Stimulated activated CD8-positive, alpha-beta memory T cell treated with anti-CD3 and anti-CD28 coated beads, Interleukin-12 subunit alpha, Interleukin-12 subunit beta, amount 100 ng/mL, for 1 hour (primary cell): ENCODE measurements around the gene RTEL1.
"Not testable (repeated sequence)": the region's sequence is repeated elsewhere in the genome, so short reads cannot be mapped to it uniquely, and the experiment has no call there.

Experiments
- DNase-seq: peaks from one replicate; pipeline ENCODE4 v3.0.0-alpha.2; 2020; ENCODE audit warnings: low read depth

Gene RTEL1

DNA sequence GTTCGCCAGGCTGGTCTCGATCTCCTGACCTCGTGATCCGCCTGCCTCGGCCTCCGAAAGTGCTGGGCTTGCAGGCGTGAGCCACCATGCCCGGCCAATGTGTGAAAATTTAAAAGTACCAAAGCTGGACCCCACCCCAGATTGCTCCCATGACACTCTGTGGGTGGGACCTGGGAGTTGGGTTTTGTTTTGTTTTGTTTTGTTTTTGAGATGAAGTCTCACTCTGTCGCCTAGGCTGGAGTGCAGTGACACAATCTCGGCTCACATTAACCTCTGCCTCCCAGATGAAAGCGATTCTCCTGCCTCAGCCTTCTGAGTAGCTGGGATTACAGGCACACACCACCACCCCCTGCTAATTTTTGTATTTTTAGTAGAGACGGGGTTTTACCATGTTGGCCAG, 13.6 kb downstream of the RTEL1 start:
- not testable (repeated sequence) for DNase-seq

DNA sequence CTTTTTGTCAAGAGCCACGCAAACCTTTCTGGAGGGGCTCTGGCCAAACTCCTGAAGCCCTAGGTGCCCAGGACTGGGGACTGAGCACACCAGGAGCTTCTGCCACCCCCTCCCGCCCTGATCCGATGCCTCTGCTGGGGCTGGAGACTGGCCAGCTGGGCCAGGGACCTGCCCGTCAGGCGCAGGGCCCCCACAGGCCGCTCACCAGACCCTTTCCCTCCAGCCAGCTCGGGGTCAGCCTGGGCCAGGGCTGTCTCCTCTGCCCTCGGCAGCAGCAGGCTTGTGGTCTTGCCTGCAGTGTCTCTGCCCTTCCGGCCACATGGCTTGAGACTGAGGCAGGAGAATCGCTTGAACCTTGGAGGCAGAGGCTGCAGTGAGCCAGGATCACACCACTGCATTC, 14.6 kb downstream of the RTEL1 start:
- DNase-seq = no peak

DNA sequence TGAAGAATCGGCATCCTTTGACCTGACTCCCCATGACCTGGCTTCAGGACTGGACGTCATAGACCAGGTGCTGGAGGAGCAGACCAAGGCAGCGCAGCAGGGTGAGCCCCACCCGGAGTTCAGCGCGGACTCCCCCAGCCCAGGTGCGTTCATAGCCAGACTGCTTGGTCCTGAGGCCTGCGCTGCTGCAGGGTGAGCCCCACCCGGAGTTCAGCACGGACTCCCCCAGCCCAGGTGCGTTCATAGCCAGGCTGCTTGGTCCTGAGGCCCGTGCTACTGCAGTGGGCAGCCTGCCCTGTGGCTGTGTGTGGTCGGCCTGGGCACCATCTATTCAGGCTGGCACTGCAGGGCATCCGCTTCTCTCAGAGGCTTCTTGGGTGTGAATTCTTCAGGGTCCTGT, 15.8 kb downstream of the RTEL1 start:
- no peak for DNase-seq

DNA sequence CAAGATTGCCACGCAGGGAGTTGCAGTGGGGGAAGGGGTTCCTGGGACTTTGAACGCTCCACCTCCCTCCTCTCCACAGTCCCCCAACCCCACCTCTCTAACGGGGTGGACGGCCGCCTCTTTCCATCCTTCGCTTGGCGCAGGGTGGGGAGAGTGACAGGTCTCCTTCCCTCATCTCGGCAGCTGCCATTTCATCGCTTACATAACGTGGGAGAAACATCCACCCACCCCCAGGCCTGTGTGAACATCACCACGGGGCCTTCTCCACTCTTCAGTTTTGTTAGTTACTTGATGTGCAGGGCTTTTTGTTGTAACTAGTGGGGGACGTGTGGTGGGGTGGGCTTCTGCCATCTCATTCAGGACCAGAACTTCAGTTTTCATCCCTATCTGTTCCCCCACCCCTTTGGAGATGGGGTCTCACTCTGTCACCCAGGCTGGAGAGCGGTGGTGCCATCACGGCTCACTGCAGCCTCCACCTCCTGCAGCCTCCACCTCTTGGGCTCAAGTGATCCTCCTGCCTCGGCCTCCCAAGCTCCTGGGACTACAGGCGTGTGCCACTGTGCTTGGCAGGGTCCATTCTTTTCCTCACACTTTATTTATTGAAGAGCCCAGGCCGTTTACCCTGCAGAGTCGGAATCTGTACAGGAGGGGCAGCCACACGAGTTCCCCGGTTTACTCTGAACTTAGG, 17.7 kb downstream of the RTEL1 start:
- no peak for DNase-seq

DNA sequence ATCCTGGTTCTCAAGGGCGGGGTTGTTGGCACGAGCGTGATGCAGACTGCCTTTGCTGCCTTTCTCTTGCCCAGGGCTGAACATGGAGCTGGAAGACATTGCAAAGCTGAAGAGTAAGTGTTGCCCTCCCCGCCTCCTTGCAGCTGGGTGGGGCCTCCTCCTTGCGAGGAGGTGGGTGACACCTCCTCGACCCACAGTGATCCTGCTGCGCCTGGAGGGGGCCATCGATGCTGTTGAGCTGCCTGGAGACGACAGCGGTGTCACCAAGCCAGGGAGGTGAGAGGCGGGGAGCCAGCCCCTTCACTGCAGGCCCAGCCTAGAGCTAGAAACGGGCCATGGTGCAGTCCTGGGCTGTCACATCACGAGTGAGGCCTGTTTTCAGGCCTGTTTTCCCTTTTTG, 20.0 kb downstream of the RTEL1 start:
- DNase-seq = no peak

DNA sequence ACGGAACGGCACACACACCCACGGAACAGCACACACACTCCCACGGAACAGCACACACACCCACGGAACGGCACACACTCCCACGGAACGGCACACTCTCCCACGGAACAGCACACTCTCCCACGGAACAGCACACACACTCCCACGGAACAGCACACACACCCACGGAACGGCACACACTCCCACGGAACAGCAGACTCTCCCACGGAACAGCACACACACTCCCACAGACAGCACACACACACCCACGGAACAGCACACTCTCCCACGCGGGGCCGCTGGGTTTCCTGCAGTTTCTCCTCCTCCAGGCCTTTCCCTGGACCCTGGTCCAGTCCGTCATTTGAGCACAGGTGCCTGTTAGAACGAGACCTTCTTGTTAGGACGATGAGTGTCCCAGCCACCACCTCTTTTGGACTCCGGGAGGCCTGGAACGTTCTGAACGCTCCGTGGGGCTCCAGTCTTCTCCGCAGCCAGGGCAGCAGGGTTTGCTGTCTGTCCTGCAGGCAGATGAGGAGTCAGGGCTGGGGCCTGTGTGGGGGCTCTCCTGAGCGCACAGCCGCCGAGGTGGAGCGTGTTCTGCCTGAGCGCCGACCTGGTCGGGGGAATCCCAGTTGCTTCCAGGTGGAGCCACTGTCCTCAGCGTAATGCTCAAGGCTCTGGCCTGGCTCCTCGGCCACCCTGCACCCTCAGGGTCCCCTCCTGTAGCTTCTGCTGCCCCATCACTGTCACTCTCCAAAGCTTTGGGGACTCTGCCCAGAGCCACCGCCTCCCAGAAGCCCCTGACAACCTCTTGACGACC, 20.8 kb downstream of the RTEL1 start:
- no peak for DNase-seq

DNA sequence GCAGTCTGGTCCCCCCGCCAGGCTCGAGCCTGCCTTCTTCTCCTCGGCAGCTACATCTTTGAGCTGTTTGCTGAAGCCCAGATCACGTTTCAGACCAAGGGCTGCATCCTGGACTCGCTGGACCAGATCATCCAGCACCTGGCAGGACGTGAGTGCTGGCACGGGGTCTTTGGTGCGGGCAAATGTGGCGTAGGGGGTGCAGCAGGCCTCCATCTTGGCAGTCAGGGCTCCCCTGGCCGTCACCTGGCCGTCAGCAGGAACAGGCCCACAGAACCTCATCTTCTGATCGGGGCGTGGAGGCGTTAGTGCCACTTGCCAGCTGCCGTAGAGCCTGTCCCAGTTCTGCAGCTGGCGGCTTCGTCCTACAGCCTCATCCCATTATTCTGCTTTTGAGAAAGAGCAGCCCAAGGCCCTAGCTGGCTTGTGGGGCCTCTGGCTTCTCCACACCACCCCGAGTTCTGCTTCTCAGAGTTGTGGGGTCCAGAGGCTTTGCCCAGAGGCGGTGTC, 21.7 kb downstream of the RTEL1 start:
- DNase-seq = no peak

DNA sequence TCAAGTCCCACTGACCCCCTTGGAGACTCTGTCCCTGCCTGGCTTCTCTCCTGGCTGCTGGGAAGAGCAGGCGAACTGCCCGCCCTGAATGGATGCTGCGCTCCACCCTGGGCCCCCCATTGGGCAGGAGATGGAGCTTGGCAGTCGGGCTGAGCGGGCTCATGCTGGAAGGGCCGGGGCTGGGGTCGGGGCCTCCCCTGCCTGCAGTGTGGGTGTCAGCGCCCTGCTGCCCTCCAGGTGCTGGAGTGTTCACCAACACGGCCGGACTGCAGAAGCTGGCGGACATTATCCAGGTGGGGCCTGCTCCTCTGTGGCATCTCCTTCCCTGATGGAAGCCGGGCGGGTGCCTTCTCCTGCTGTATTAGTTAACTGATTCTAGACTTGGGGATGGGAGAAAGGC, 22.3 kb downstream of the RTEL1 start:
- no peak for DNase-seq

DNA sequence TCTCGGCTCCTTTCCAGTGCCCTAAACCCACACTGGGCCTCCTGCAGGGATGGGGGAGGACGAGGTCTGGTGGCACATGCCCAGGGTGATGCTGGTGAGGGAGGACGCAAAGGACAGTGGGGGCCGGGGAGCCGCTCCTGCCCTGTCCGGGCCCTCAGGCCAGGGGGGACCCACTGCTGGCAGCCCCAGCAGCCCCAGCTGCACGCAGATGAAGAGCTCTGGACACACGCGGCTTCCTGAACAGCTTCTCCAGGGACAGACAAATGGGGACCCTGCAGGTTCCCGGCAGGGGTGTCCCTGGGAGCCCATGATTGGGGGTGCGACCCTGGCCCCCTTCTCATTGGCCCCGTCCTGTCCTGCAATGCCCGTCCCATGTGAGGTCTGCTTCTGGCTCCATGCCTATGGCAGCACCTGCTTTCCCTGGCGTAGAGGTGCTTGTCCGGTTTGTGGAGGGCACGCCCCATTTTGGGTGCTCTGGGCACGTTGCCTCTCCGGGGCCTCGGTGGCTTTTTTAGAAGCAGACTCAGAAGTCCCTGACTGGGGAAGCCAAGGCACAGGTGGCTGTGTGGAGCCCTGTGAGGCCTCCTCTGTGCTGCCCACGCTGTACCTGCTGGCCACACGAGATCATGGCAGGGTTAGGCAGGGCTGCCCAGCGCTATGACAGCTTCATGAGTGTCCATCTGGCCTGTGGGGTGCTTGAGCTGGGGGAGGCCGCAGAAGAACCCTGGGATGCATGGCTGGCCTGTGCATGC, 22.9 kb downstream of the RTEL1 start:
- DNase-seq = no peak

DNA sequence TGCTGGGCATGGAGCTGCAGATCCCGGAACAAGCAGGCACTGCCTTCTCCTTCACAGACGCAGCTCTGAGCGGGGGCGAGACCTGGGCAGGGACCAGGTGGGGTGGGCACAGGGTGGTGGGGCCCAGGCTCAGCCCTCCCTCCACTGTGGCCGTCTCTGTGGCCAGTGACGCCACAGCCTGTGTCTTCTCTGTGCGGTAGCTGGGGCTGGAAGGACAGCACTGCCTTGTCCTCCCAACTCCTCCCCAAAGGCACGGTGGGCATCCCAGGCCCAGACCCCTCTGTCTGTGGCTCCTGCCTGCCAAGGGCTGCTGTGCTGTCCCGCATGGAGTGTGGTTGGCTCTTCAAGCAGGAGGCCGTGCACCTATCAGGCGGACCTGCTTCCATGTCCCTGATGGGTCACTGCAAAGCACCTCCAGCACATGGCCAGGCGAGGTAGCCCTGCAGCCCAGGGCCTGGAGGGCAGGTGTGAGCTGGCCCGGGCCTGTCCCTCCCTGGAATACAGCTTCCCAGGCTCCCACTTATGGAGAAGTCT, 23.6 kb downstream of the RTEL1 start:
- DNase-seq = no peak

DNA sequence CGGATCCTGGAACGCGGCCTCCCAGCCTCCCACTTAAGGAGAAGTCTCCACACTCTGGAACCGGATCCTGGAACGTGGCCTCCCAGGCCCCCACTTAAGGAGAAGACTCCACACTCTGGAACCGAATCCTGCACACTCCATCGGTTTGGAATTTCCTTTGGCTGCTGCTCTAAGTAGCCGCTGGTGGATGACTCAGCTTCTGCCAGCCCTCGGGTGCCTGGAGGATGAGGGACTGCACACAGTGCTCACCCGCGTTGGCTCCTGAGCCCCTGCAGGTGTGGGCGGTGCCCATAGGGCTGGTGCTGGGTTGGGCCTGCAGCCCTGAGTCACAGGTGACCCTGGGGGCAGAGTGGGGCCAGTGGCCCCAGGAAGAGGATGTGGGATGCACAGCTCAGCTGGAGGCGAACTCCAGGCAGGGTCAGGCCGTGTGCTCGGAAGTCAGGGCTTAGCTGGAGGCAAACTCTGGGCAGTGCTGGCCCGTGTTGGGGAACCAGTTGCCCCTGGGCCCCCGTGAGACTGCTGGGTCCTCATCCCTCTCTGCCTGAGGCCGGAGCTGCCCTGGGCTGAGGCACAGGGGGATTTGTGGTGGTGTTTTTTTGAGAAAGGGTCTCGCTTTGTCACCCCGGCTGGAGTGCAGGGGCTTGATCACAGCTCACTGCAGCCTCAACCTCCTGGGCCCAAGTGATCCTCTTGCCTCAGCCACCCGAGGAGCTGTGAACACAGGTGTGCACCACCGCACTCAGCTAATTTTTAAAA, 24.4 kb downstream of the RTEL1 start:
- DNase-seq = no peak

DNA sequence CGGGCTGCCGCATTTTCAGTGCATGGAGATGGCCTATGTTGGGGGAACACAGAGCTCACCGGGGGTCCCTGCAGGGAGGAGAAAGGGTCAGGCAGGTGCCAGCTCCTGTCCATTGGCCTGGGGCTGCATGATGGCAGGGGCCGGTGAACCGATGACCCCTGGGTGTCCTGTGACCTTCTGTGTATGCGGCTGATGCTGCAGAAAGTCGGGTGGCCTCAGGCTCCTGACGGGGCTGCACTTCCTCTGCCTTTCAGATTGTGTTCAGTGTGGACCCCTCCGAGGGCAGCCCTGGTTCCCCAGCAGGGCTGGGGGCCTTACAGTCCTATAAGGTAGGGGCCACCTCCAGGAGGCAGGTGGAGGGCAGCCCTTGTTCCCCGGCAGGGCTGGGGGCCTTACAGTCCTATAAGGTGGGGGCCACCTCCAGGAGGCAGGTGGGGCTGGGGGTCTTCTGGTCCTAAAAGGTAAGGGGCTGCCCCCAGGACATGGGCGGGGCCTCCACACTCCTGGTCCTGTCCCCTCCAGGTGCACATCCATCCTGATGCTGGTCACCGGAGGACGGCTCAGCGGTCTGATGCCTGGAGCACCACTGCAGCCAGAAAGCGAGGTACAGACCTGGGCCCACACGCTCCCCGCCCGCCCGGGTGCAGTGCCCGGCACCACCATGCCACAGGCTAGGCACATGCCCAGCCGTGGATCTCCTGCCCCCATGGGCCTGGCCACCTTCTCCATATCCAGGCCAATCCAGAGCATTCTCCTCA, 27.3 kb downstream of the RTEL1 start:
- no peak for DNase-seq

DNA sequence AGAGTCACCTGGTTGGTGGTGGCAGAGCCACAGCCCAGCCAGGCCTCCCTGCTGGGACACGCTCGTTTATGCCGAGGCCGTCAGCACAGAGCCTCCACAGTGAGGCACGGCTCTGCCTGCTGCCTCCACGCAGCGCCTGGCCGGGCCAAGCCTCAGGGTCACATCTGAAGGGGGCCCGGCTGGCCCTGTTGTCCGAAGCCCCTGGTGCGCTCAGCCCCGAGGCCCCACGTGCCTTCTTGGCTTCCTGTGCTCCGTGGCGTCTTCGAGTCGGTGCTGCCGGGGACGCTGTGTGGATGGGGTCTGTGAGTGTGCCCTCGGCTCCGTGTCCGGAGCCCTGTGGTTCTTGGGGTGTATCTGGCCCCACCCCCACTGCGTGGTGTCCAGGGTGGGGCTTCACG, 28.0 kb downstream of the RTEL1 start:
- DNase-seq = no peak

DNA sequence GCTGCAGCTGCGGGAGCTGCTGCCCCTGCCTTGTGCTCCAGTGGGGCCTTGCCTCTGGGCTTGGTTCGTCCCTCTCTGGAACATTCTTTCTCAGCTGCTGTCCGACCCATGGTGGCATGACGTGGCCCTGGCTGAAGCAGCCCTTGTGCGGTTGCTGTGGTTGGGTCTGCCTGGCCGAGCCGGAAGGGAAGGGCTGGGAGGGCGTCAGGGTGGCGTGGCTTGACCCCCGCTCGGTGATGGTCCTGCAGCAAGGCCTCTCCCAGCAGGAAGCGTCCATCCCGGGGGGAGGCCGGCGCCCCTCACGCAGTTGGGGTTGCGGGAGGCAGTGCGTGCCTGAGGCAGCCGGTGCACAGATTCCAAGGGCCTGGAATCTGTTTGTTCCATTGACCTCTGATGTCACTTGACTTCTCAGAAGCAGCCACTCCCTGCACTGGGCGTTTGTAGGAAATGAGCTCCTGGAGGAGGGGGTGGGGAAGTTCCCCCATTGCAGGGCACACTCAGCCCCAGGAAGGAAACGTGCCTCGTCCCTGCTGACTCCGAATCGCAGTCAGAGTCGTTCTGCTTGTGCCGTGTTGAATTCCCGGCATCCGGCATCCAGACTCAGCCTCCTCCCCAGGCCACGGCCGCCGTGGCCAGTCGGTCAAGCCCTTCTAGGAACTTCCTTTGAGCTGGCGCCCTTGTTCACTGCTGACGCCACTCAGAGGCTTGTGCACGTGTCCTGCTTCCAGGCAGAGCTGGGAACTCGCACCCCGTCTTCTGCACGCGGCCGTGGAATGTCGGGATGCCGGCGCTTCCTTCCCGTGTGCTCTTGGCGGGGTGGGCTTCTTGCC, 28.6 kb downstream of the RTEL1 start:
- DNase-seq = no peak

DNA sequence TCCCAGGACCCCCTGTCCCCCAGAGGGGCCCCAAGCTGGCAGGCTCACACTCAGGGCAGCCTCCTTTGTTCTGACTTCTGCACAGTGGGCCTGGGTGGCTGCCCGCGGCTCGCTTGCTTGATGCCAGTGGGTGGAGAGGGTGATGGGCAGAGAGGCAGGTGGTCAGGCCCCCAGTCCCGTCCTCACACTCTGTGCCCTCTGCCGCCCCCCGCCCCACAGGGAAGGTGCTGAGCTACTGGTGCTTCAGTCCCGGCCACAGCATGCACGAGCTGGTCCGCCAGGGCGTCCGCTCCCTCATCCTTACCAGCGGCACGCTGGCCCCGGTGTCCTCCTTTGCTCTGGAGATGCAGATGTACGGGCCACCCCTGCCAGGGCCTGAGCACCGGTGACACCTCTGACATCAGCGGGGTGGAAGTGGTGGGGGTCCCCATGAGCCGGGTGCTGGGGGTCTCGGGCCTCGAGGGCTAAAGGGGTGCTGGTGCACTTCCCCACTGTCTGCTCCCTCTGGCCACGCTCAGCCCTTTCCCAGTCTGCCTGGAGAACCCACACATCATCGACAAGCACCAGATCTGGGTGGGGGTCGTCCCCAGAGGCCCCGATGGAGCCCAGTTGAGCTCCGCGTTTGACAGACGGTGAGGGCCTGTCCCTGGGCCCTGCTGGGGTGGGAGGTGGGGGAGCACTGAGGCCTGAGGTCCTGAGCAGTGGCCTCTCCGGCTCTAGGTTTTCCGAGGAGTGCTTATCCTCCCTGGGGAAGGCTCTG, 29.5 kb downstream of the RTEL1 start:
- DNase-seq = no peak

DNA sequence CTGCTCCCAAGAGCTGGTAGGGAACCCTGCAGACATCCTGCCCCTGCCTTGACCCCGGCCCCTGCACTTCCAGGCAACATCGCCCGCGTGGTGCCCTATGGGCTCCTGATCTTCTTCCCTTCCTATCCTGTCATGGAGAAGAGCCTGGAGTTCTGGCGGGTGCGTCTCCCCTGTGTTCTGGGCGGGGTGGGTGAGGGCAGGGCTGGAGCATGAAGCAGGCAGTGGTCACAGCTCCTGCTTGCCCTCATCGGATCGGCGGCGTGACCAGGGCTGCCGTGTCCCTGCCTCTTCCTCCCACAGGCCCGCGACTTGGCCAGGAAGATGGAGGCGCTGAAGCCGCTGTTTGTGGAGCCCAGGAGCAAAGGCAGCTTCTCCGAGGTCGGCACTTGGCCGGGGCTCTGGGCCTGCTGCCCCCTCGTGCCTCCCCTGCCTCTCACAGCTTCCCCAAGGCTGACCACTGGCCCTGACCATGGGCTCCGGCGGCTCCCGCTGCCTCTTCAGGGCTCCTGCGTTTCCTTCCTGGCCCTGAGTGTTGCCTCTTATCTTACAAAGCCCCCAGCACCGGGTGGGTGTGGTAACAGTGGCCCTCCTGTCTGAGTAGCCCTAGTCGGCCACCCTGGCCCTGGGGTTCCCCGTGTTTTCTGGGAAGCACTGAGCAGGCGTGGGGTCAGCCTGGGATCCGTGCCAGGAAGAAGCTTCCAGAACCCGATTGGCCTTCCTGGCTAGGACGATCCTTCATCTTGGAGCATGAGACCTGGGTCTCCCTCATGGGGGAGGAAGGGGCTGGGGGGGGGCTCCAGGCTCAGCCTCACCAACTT, 30.3 kb downstream of the RTEL1 start:
- no peak for DNase-seq

DNA sequence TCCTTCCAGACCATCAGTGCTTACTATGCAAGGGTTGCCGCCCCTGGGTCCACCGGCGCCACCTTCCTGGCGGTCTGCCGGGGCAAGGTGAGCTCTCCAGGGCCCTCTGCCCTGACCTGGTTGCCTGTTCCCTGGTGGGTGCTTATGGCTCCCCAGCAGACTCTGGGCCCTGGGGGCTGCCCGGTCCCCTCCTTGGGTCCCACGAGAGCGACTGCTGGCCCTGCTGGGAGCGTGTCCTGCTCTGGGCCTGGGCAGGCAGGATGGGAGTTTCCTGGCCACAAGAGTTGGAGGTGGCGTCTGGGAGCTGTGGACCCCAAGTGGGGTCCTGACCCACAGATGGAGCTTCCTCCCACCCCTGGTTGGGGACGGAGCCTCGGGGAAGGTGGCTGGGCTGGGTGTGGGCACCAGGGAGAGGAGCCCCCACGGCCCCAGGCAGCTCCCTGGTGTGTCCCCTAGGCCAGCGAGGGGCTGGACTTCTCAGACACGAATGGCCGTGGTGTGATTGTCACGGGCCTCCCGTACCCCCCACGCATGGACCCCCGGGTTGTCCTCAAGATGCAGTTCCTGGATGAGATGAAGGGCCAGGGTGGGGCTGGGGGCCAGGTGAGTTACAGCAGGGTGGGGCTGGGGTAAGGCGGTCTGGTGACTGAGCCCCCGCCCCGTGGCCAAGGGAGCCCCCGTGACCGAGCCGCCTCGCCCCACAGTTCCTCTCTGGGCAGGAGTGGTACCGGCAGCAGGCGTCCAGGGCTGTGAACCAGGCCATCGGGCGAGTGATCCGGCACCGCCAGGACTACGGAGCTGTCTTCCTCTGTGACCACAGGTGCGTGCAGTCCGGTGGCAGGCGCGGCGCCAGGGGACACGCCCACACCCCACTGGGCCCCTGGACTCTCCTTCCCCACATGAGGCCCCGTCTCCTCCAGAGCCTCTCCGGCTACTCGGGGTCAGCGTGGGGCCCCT, 31.2 kb downstream of the RTEL1 start:
- DNase-seq = no peak
